Measurements from ENCODE around the gene USH2A. TPM values are rescaled to one million over a fixed set of nuclear protein-coding genes. Genes with fewer than 3 reads are reported as not detected.

USH2A gene
- total and polyA plus RNA-seq, 2 donors = 0.16 TPM; not detected in 1

DNA sequence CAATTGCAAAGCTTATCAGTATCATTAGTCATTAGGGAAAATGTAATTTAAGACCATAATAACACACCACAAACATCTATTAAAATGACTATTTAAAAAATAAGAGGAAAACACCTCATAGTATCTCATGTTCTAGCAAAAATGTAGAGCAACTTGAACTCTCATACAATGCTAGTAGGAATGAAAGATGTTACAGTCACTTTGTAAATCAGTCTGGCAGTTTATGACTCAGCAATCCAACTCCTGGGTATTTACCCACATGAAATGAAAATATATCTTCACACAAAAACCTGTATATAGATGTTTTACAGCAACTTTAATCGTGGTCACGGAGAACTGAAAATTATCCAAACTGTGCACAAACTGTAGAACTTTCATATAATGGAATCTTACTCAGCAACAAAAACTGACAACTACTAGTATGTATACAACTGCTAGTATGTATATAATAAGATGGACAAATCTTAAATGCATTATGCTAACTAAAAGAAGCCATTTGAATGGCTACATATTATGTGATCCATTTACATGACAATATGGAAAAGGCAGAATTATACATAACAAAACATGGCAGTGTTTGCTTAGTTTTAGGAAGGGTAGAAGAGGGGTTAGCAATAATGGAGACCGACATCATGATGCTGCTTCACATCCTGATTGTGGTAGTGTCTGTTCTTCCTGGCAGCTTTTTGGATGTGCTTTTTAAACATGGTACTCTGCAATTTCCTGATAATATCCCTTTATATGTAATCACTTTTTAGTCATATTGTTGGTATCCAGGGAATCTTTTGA lies 589.1 kb downstream of the USH2A start:
- no peaks in the 10 kb centered on the region for H3K4me1 ChIP-seq (ENCODE audit: insufficient read depth)
- H3K36me3 ChIP-seq (ENCODE audit: insufficient read depth) = no peaks in the 10 kb centered on the region
- no peak for DNase-seq (ENCODE audit: extremely low spot score)
- 84% methylated on average over 3 of the region's 3 CpGs for WGBS
- no peak overlapping the region for H3K4me3 ChIP-seq (ENCODE audit: low read depth, low read length)
- no peak overlapping the region for H3K27ac ChIP-seq (ENCODE audit: low read depth)

DNA sequence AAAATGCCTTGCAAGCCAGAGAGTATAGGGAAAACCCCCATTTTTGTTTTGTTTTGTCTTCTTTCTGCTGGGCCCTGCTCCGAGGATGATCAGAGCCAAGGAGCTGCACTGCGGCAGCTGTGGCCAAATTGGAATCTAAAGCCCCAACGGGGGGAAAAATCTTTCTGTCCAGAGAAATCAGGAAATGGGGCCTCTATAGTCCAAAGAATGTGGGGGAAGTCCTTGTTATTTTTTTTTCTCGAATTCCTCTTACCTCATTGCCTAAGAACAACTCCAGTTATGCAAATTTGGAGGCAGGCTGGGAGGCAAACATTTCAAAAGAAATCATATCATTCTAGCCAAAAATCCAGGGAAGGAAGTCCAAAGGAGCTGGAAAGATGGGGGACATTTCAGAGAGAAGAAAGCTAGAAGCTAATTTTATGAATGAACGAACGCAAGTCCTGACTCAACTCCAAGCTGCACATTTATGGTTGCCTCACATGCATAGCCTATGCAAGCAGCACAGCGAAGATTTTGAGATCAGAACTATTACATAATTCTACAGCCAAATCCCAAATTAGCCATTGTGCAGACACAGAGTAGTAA lies 592.9 kb downstream of the USH2A start:
- WGBS = 83% methylated on average over 7 of the region's 7 CpGs

DNA sequence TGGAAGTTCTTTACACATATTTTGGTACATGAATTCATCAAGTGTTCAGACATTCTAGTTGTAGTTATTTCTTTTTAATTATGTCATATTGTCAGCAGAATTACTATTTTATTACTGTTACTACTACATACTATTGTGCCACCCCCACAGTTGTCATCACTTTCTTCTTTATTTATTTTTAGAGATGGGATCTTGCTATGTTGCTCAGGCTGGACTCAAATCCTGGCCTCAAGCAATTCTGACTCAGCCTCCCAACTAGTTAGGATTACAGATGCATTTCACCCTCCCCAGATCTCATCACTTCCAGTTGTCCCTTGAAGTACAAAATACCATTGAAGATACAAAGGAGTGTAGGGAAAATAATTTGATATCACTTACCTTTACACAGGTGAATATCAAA lies 598.2 kb downstream of the USH2A start:
- Histone ChIP-seq H3K36me3 (ENCODE audit: insufficient read depth) (no peaks in the 10 kb centered on the region), H3K4me3 (ENCODE audit: low read depth, low read length) (no peak overlapping the region), H3K27ac (ENCODE audit: low read depth) (no peak overlapping the region), H3K4me1 (ENCODE audit: insufficient read depth) (no peaks in the 10 kb centered on the region)
- DNase-seq (ENCODE audit: extremely low spot score) = no peak

More for the DNA sequence above, 592.9 kb downstream of the USH2A start:
- H3K36me3 ChIP-seq (ENCODE audit: insufficient read depth) = no peaks in the 10 kb centered on the region
- no peak overlapping the region for H3K4me3 ChIP-seq (ENCODE audit: low read depth, low read length)
- DNase-seq (ENCODE audit: extremely low spot score) = no peak
- no peaks in the 10 kb centered on the region for H3K4me1 ChIP-seq (ENCODE audit: insufficient read depth)
- no peak overlapping the region for H3K27ac ChIP-seq (ENCODE audit: low read depth)

DNA sequence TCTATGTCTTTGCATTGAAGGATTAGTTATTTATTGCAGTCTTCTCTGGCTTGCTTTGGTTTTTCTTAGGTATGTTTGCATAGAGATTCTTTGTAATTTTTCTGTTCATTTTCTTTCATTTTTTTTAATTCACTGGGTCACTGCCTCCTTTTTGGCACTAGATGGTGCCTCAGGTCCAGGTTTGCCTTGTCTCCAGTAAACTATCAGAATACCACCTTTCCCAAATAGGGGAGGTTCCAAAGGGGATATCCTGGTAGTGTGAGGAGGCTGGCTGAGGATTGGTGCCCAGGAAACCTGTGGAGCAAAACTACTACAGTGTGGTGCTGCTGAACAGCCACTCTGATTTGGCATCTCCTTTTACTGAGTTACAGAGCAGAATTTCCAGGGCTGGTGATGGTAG lies 599.0 kb downstream of the USH2A start:
- DNase-seq (ENCODE audit: extremely low spot score) = no peak
- Histone ChIP-seq H3K36me3 (ENCODE audit: insufficient read depth) (no peaks in the 10 kb centered on the region), H3K4me1 (ENCODE audit: insufficient read depth) (no peaks in the 10 kb centered on the region), H3K27ac (ENCODE audit: low read depth) (no peak overlapping the region), H3K4me3 (ENCODE audit: low read depth, low read length) (no peak overlapping the region)

DNA sequence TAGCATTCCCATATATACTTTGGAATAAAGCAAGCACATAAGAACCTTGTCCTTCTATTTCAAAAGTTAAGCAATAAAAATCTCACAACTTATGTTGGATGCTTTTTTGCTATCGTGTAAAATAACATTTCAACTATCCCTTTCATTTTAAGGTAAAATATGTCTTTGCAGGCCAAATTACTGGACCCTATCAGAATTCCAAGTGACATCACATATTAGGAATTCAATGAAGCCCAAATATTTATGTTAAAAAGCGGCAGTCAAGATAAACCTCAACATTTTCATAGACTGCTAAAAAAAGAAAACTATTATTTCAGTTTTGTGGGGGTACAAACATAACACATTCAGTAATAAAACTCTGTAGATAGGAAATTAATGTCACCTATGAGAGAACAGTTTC lies 604.1 kb downstream of the USH2A start:
- no peaks in the 10 kb centered on the region for H3K36me3 ChIP-seq (ENCODE audit: insufficient read depth)
- no peak for DNase-seq (ENCODE audit: extremely low spot score)
- 17% methylated on average over 2 of the region's 2 CpGs for WGBS
- no peak overlapping the region for H3K27ac ChIP-seq (ENCODE audit: low read depth)
- H3K4me1 ChIP-seq (ENCODE audit: insufficient read depth) = no peaks in the 10 kb centered on the region
- no peak overlapping the region for H3K4me3 ChIP-seq (ENCODE audit: low read depth, low read length)

DNA sequence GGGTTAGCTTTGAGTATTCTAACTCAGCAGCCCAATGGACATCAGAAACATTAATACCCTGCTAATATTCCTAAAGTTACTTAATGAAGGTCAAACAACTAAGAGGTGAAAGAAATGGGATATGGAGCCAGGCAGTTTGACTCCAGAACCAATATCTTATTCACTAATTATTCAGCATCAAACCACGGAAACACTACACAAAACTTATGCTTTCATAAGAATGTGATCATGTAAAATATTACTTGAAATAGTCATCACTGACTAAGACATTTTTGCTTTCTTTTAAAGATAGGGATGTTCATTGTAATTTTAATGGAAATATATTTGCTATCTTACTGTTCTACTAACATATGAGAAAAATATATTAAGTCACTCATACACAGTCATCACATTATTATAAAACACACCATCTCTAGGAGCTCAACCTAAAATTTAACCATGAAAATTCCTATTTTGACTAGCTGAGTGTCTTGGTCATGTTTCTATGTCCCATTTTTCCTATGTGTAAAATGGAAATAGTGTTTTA lies 615.3 kb downstream of the USH2A start:
- Histone ChIP-seq H3K4me1 (ENCODE audit: insufficient read depth) (no peaks in the 10 kb centered on the region), H3K27ac (ENCODE audit: low read depth) (no peak overlapping the region), H3K4me3 (ENCODE audit: low read depth, low read length) (no peak overlapping the region), H3K36me3 (ENCODE audit: insufficient read depth) (no peaks in the 10 kb centered on the region)
- 92% methylated on average over 1 of the region's 1 CpG for WGBS
- DNase-seq (ENCODE audit: extremely low spot score) = no peak

DNA sequence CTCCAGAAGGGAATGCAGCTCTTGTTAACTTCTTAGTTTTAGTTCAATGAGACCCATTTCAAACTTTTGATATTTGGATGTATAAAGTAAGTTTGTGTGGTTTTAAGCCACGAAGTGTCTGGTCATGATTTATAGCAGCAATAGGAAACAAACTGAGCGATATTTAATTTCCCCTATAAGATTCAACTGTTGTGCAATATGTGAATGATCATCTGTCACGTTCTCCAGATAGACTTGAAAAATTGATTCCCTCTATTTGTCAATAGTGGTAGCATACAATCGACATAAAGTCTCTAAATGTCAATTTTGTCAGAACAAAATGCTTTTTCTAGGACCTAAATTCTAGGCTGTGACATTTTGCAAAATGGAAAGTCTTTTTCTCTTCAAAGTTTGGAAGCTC lies 616.0 kb downstream of the USH2A start:
- WGBS = 69% methylated on average over 4 of the region's 4 CpGs
- no peaks in the 10 kb centered on the region for H3K4me1 ChIP-seq (ENCODE audit: insufficient read depth)
- no peak for DNase-seq (ENCODE audit: extremely low spot score)
- no peak overlapping the region for H3K27ac ChIP-seq (ENCODE audit: low read depth)
- no peak overlapping the region for H3K4me3 ChIP-seq (ENCODE audit: low read depth, low read length)
- no peaks in the 10 kb centered on the region for H3K36me3 ChIP-seq (ENCODE audit: insufficient read depth)

DNA sequence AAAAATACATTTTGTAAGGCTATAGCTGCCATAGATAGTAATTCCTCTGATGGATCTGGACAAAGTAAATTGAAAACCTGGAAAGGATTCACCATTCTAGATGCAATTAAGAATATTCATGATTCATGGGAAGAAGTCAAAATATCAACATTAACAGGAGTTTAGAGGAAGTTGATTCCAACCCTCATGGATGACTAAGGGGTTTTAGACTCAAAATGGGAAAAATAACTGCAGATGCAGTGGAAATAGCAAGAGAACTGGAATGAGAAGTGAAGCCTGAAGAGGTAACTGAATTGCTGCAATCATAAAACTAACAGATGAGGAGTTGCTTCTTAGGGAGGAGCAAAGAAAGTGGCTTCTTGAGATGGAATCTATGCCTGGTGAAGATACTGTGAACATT lies 625.4 kb downstream of the USH2A start:
- Histone ChIP-seq H3K4me1 (ENCODE audit: insufficient read depth) (no peaks in the 10 kb centered on the region), H3K27ac (ENCODE audit: low read depth) (no peak overlapping the region), H3K36me3 (ENCODE audit: insufficient read depth) (no peaks in the 10 kb centered on the region), H3K4me3 (ENCODE audit: low read depth, low read length) (no peak overlapping the region)
- DNase-seq (ENCODE audit: extremely low spot score) = no peak

DNA sequence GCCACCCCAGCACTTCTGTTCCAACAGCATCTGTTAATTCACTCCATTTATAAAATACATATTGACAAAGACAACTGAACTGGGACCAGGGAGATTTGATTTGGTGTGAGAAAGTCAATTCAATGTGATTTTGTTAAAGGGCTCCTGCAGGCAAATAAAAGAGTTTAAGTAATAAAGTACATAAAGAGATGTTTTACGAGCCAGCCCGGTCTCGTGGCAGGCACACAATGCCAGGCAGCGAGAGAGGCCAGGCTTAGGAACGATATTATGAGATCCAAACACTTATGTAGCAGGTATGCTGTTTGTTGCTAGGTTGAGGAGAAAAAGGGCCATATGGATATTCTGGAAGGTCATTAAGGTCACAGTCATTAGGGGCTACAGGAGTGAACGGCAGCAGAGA lies 629.1 kb downstream of the USH2A start:
- Histone ChIP-seq H3K4me1 (ENCODE audit: insufficient read depth) (no peaks in the 10 kb centered on the region), H3K27ac (ENCODE audit: low read depth) (no peak overlapping the region), H3K36me3 (ENCODE audit: insufficient read depth) (no peaks in the 10 kb centered on the region), H3K4me3 (ENCODE audit: low read depth, low read length) (no peak overlapping the region)
- DNase-seq (ENCODE audit: extremely low spot score) = no peak
- WGBS = 39% methylated on average over 6 of the region's 6 CpGs

DNA sequence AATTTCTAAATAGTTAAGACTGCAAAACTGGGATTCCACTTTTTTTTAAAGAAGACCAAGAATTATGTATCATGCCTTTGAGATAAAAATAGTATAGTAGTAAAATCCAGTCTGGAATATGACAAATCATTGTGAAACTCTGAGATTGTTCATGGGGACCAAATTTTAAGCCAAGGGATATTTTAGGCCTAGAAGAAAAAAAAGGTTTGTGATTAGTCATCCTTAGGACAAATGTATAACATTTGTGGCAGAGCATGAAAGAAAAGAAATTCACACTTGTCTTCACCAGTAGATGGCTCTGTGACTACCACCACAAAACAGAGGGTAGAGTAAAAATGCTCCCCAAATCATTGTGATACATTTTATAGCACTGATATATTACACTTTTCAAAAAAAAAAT lies 630.1 kb downstream of the USH2A start:
- H3K4me1 ChIP-seq (ENCODE audit: insufficient read depth) = no peaks in the 10 kb centered on the region
- no peaks in the 10 kb centered on the region for H3K36me3 ChIP-seq (ENCODE audit: insufficient read depth)
- no peak overlapping the region for H3K27ac ChIP-seq (ENCODE audit: low read depth)
- H3K4me3 ChIP-seq (ENCODE audit: low read depth, low read length) = no peak overlapping the region
- DNase-seq (ENCODE audit: extremely low spot score) = no peak

DNA sequence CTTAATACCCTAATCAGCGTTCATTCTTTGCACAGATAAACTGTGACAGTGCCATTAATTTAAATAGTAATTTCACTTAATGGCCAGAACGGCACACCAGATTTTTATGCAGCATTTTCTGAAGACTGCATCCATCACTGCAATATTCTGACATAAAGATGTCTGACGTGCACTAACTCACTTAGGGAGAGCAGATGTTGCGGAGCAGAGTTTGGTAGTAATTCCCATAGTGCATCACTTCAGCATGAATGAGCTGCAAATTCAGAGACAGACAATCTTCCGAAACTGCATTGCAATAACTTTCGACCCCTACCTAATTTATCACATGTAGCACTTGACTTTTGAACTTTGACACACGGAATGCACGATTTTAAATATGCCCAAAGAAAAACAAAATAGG lies 630.8 kb downstream of the USH2A start:
- 80% methylated on average over 8 of the region's 8 CpGs for WGBS
- H3K36me3 ChIP-seq (ENCODE audit: insufficient read depth) = no peaks in the 10 kb centered on the region
- no peak for DNase-seq (ENCODE audit: extremely low spot score)

DNA sequence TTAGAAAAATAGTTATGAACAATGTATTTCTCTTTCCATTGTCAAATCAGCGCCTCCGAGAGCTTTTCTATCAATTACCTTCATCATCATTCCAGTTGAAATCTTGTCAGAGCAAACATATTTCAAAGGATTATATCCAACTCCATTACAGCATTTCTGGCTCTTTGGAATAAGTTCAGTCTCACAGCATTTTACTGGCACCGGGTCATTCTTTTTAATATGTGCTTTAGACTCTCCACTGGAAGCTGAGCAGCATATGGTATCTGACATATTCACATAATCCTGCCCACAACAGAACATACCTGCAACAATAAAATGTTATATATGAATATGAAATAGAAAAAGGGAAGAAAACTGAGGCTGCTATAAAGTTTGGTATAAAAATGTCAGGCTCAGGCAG lies 633.3 kb downstream of the USH2A start:
- DNase-seq (ENCODE audit: extremely low spot score) = no peak
- no peaks in the 10 kb centered on the region for H3K36me3 ChIP-seq (ENCODE audit: insufficient read depth)
- 82% methylated on average over 3 of the region's 3 CpGs for WGBS
- H3K4me1 ChIP-seq (ENCODE audit: insufficient read depth) = no peaks in the 10 kb centered on the region
- H3K27ac ChIP-seq (ENCODE audit: low read depth) = no peak overlapping the region
- no peak overlapping the region for H3K4me3 ChIP-seq (ENCODE audit: low read depth, low read length)

More for the DNA sequence above, 630.8 kb downstream of the USH2A start:
- Histone ChIP-seq H3K4me3 (ENCODE audit: low read depth, low read length) (no peak overlapping the region), H3K4me1 (ENCODE audit: insufficient read depth) (no peaks in the 10 kb centered on the region), H3K27ac (ENCODE audit: low read depth) (no peak overlapping the region)

DNA sequence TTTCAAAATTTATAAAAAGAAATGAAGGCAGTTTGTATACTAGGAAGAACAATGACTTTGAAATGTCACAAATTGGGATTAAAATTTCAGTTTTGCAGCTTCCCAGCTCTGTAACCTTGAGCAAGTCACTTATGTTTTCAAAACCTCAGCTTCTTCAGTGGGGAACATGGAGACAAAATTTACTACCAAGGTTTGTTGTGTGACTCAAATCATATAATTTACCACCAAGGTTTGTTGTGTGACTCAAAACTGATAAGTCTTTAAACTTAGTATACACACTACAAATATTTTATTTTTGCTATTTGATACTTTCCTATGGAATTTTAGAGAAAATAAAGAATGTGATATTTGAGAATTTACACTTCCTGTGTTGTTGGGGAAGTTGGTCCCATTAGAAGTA lies 636.3 kb downstream of the USH2A start:
- no peaks in the 10 kb centered on the region for H3K4me1 ChIP-seq (ENCODE audit: insufficient read depth)
- no peak for DNase-seq (ENCODE audit: extremely low spot score)
- H3K4me3 ChIP-seq (ENCODE audit: low read depth, low read length) = no peak overlapping the region
- no peak overlapping the region for H3K27ac ChIP-seq (ENCODE audit: low read depth)
- no peaks in the 10 kb centered on the region for H3K36me3 ChIP-seq (ENCODE audit: insufficient read depth)

DNA sequence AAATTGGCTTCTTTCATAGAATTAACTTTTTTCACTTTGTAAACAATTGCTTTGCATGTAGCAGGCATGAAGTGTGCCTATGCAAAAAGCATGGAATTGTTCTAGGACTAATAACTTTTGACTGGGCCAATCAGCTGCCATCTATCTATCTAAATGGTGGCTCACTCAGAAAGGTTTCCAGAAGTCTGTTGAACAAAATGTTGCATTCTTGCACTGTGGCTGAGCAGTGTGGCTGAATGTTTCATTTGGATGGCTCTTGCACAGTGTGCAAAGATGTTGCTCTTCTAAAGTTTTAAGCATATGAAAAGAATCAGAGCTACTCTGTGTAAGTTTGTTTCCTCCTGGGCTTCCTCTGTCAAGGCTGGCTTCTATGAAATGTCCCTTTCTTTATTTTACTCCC lies 642.6 kb downstream of the USH2A start:
- no peak overlapping the region for H3K27ac ChIP-seq (ENCODE audit: low read depth)
- DNase-seq (ENCODE audit: extremely low spot score) = no peak
- no peaks in the 10 kb centered on the region for H3K4me1 ChIP-seq (ENCODE audit: insufficient read depth)
- no peaks in the 10 kb centered on the region for H3K36me3 ChIP-seq (ENCODE audit: insufficient read depth)
- no peak overlapping the region for H3K4me3 ChIP-seq (ENCODE audit: low read depth, low read length)

Data from urinary bladder (tissue), 4 donors.